Stomach (tissue), 4 donors: Measurements from ENCODE around the gene TMEM41B.

ENCODE experiments used
- CTCF ChIP-seq, 7 experiments: fragments of 450-650 bp in 4 of 7; fragments of 200-600 bp in 3 of 7; sonication (generic) in 3 of 7; IDR thresholded peaks; one replicate each; pipeline ENCODE4 v1.5.1; 2016 to 2019; ENCODE audit warnings: antibody characterized with exemption in 7 of 7, control low read depth in 2 of 7, mild to moderate bottlenecking in 1 of 7
- EP300 ChIP-seq: sonication (generic); formaldehyde crosslinking; IDR thresholded peaks from one replicate; pipeline ENCODE4 v1.6.1; 2017; ENCODE audit warnings: antibody characterized with exemption
- POLR2A ChIP-seq, 4 donors: fragments of 450-650 bp; IDR thresholded peaks; one replicate each; pipeline ENCODE4 v1.6.1; 2016; ENCODE audit warnings: antibody characterized with exemption in 4 of 4, control low read depth in 2 of 4, mild to moderate bottlenecking in 1 of 4, moderate library complexity in 1 of 4
- POLR2AphosphoS5 ChIP-seq, 3 donors: sonication (generic); formaldehyde crosslinking; IDR thresholded peaks; one replicate each; pipeline ENCODE4 v1.6.1; 2016; ENCODE audit warnings: antibody characterized with exemption in 3 of 3

GRCh38 chr11:9330387-9331384 is 16.3 kb upstream of the TMEM41B start:
- TF ChIP-seq EP300 (no peak), CTCF (IDR thresholded peaks at IDR 0.05) (no peak), POLR2A (IDR thresholded peaks at IDR 0.05) (no peak), POLR2AphosphoS5 (IDR thresholded peaks at IDR 0.05) (no peak)
